SK-N-SH (cell line): ENCODE data around the gene RYR3. TPM values are rescaled to one million over a fixed set of nuclear protein-coding genes. Genes with fewer than 3 reads are reported as not detected.

ENCODE experiments used
- CTCF ChIA-PET: fragments of 300-600, 350-600 bp; formaldehyde crosslinking; extraction: SDS; loops from one replicate; lab custom pipeline; 2021; lab: Yijun Ruan, JAX
- POLR2A ChIA-PET: fragments of 350-600 bp; sonication (Branson Sonifier 250); formaldehyde crosslinking; extraction: SDS; loops from one replicate; lab custom pipeline; 2020; ENCODE audit warnings: antibody characterized with exemption, inconsistent platforms; lab: Yijun Ruan, JAX
- DNase-seq: peaks from one replicate; pipeline ENCODE4 v3.0.0; 2012
- H2AFZ ChIP-seq: fragments of 200-600 bp; sonication (generic); 2 replicates; pipeline ENCODE4 v1.8.1; 2016; ENCODE audit warnings: antibody characterized with exemption, mild to moderate bottlenecking, low read depth
- H3F3A ChIP-seq: fragments of 200-600 bp; sonication (generic); replicated peaks from 2 replicates; pipeline ENCODE3; 2016; ENCODE audit warnings: antibody characterized with exemption, mild to moderate bottlenecking; ENCODE audit not compliant: insufficient read depth
- H3K27ac ChIP-seq, 2 experiments: fragments of 200-500 bp in 1 of 2; fragments of 200-600 bp in 1 of 2; sonication (Bioruptor generic) in 1 of 2; sonication (generic), shearing (Covaris generic) in 1 of 2; 2 replicates each; pipeline versions ENCODE4 v1.5.1 to v1.6.1; 2014 to 2016; ENCODE audit warnings: low read depth in 2 of 2, inconsistent platforms in 1 of 2, low read length in 1 of 2, mild to moderate bottlenecking in 1 of 2, mixed read lengths in 1 of 2
- H3K27me3 ChIP-seq: fragments of 200-600 bp; sonication (generic), shearing (Covaris generic); 2 replicates; pipeline ENCODE4 v1.6.1; 2016; ENCODE audit warnings: mixed run types; ENCODE audit not compliant: insufficient read depth
- H3K36me3 ChIP-seq, 2 experiments: fragments of 200-500 bp in 1 of 2; fragments of 200-600 bp in 1 of 2; sonication (Bioruptor generic) in 1 of 2; sonication (generic) in 1 of 2; replicated peaks in 1 of 2; 2 replicates each; pipeline versions ENCODE3 to v1.5.1; 2014 to 2016; ENCODE audit warnings: low read length in 1 of 2, mild to moderate bottlenecking in 1 of 2; ENCODE audit not compliant: insufficient read depth in 2 of 2, control insufficient read depth in 1 of 2
- H3K4me1 ChIP-seq, 2 experiments: fragments of 200-500 bp in 1 of 2; fragments of 200-600 bp in 1 of 2; sonication (Bioruptor generic) in 1 of 2; sonication (generic), shearing (Covaris generic) in 1 of 2; 2 replicates each; pipeline versions ENCODE4 v1.5.1 to v1.6.1; 2014 to 2016; ENCODE audit warnings: low read depth in 1 of 2, low read length in 1 of 2, mixed run types in 1 of 2; ENCODE audit not compliant: insufficient read depth in 2 of 2, control insufficient read depth in 1 of 2
- H3K4me2 ChIP-seq: fragments of 200-600 bp; sonication (generic), shearing (Covaris generic); 2 replicates; pipeline ENCODE4 v1.6.1; 2017; ENCODE audit warnings: mixed run types
- H3K4me3 ChIP-seq, 2 experiments: fragments of 200-500 bp in 1 of 2; fragments of 200-600 bp in 1 of 2; sonication (Bioruptor generic) in 1 of 2; sonication (generic), shearing (Covaris generic) in 1 of 2; 2 replicates each; pipeline versions ENCODE4 v1.5.1 to v1.8.1; 2014 to 2016; ENCODE audit warnings: low read depth in 2 of 2, inconsistent platforms in 1 of 2, low read length in 1 of 2, mild to moderate bottlenecking in 1 of 2, mixed read lengths in 1 of 2, moderate library complexity in 1 of 2
- H3K79me2 ChIP-seq: fragments of 200-600 bp; sonication (generic); 2 replicates; pipeline ENCODE4 v1.8.1; 2017; ENCODE audit warnings: mild to moderate bottlenecking; ENCODE audit not compliant: insufficient read depth
- H3K9ac ChIP-seq: fragments of 200-600 bp; sonication (generic); 2 replicates; pipeline ENCODE4 v1.6.1; 2017; ENCODE audit warnings: mixed run types
- H3K9me2 ChIP-seq: fragments of 200-600 bp; sonication (generic); 2 replicates; pipeline ENCODE4 v1.6.1; 2017; ENCODE audit warnings: mixed run types
- H3K9me3 ChIP-seq: fragments of 200-600 bp; sonication (generic); 2 replicates; pipeline ENCODE4 v1.6.1; 2017; ENCODE audit warnings: mixed run types, mild to moderate bottlenecking, moderate library complexity
- H4K20me1 ChIP-seq: fragments of 200-600 bp; sonication (generic); 2 replicates; pipeline ENCODE4 v1.6.1; 2017; ENCODE audit warnings: mild to moderate bottlenecking, mixed run types; ENCODE audit not compliant: insufficient read depth
- CHD2 ChIP-seq: fragments of 150-350 bp; IDR thresholded peaks from 2 replicates; pipeline ENCODE4 v1.6.1; 2018; ENCODE audit warnings: low read length; ENCODE audit not compliant: partially characterized antibody
- EP300 ChIP-seq, 2 experiments: IDR thresholded peaks; 2 replicates each; pipeline versions ENCODE4 v1.4.0 to v1.6.1; 2012; ENCODE audit warnings: borderline replicate concordance in 1 of 2, low read depth in 1 of 2, low read length in 1 of 2
- FOSL2 ChIP-seq: IDR thresholded peaks from 2 replicates; pipeline ENCODE4 v1.4.0; 2012; ENCODE audit warnings: low read depth, mild to moderate bottlenecking, moderate library complexity, borderline replicate concordance
- FOXJ3 ChIP-seq: sonication (generic); formaldehyde crosslinking; IDR thresholded peaks from 2 replicates; pipeline ENCODE4 v1.5.1; 2020; ENCODE audit warnings: mild to moderate bottlenecking, missing genetic modification reagents
- GATA2 ChIP-seq: sonication (generic); formaldehyde crosslinking; IDR thresholded peaks from 2 replicates; pipeline ENCODE4 v1.5.0; 2020; ENCODE audit warnings: mild to moderate bottlenecking, missing genetic modification reagents
- MXI1 ChIP-seq: IDR thresholded peaks from 2 replicates; pipeline ENCODE4 v1.6.1; 2012; ENCODE audit warnings: mild to moderate bottlenecking, low read depth, low read length, improper control_type of control experiment
- POLR2AphosphoS5 ChIP-seq: IDR thresholded peaks from 2 replicates; pipeline ENCODE4 v1.6.1; 2012; ENCODE audit warnings: low read depth, low read length
- RCOR1 ChIP-seq: fragments of 150-350 bp; IDR thresholded peaks from 2 replicates; pipeline ENCODE4 v1.6.1; 2017; ENCODE audit warnings: antibody characterized with exemption, low read length
- RXRA ChIP-seq: IDR thresholded peaks from 2 replicates; pipeline ENCODE4 v1.4.0; 2012; ENCODE audit warnings: low read depth, mild to moderate bottlenecking, borderline replicate concordance
- SIN3A ChIP-seq: IDR thresholded peaks from 2 replicates; pipeline ENCODE4 v1.6.1; 2012; ENCODE audit warnings: low read depth, mild to moderate bottlenecking, low read length, moderate library complexity, borderline replicate concordance
- TAF1 ChIP-seq: IDR thresholded peaks from 2 replicates; pipeline ENCODE4 v1.6.1; 2012; ENCODE audit warnings: low read depth, mild to moderate bottlenecking, low read length, moderate library complexity, borderline replicate concordance
- YY1 ChIP-seq: IDR thresholded peaks from 2 replicates; pipeline ENCODE4 v1.4.0; 2012; ENCODE audit warnings: low read depth, mild to moderate bottlenecking
- WGBS: methylation state at CpG from one replicate; pipeline ENCODE4 v1.1.6; 2017; ENCODE audit warnings: low lambda C conversion rate; 5-methylcytosine and 5-hydroxymethylcytosine counted together
- polyA plus RNA-seq, 3 experiments: library from polyadenylated mRNA; depleted of rRNA; stranded (reverse); fragments of >200 nt; gene quantifications; 2 replicates each; pipeline ENCODE4 v1.2.3, GENCODE V29; 2012
- TF ChIP-seq, protein P1 (sequence below): fragments of 200-600 bp; sonication (generic); IDR thresholded peaks from 2 replicates; pipeline ENCODE4 v1.6.1; 2017; ENCODE audit warnings: antibody characterized with exemption, mild to moderate bottlenecking, moderate library complexity
- TF ChIP-seq, protein P2 (sequence below): fragments of 150-350 bp; IDR thresholded peaks from 2 replicates; pipeline ENCODE4 v1.6.1; 2016; ENCODE audit warnings: mild to moderate bottlenecking, low read depth, low read length
- TF ChIP-seq, protein P3 (sequence below): IDR thresholded peaks from 2 replicates; pipeline ENCODE4 v1.4.0; 2012; ENCODE audit warnings: low read depth, borderline replicate concordance
- TF ChIP-seq, protein P4 (sequence below): fragments of 150-350 bp; IDR thresholded peaks from 2 replicates; pipeline ENCODE4 v1.6.1; 2017; ENCODE audit warnings: antibody characterized with exemption, low read length, low read depth, borderline replicate concordance

The RYR3 gene
- polyA plus RNA-seq, 1 of the 3 experiments (the other 2 are of a cell fraction): 0.02 TPM

DNA sequence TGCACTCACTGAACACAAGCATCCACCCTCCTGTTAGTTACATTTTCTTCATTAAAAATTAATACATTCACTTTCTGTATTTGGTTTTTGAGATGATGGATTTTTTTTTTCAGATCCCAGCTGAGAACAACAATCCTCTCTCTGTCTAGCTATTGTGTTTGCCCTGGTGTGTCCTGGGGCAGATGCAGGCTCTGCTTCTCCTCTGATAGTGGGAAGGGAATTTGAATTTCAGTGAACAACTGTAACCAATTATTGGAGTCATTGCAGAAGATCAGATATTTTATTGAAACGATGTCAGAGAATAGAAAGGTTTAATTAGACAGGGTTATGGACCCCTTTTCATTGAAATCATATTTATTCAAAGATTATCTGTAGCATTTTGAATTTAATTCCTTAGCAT, 33.1 kb upstream of the RYR3 start:
- CTCF ChIA-PET: interaction anchor here (0.9 to 2.1 kb wide), 8 partner anchors 15 to 452 kb away, joined by 3 to 12 read pairs (median 4); no protein-coding TSS in a partner anchor
- POLR2A ChIA-PET: no interaction called here
- H3K4me3 ChIP-seq: no peak overlapping the region

More for the DNA sequence above, 33.1 kb upstream of the RYR3 start:
- Histone ChIP-seq H3F3A (peaks cover 10% of the 10 kb centered on the region), H3K36me3 (no peaks in the 10 kb centered on the region), H3K9me3 (no peaks in the 10 kb centered on the region), H3K9me2 (no peaks in the 10 kb centered on the region)
- peak; percentile 63 for DNase-seq
- WGBS: 13% methylated on average over 1 of the region's 1 CpG
- TF ChIP-seq, protein P1, sequence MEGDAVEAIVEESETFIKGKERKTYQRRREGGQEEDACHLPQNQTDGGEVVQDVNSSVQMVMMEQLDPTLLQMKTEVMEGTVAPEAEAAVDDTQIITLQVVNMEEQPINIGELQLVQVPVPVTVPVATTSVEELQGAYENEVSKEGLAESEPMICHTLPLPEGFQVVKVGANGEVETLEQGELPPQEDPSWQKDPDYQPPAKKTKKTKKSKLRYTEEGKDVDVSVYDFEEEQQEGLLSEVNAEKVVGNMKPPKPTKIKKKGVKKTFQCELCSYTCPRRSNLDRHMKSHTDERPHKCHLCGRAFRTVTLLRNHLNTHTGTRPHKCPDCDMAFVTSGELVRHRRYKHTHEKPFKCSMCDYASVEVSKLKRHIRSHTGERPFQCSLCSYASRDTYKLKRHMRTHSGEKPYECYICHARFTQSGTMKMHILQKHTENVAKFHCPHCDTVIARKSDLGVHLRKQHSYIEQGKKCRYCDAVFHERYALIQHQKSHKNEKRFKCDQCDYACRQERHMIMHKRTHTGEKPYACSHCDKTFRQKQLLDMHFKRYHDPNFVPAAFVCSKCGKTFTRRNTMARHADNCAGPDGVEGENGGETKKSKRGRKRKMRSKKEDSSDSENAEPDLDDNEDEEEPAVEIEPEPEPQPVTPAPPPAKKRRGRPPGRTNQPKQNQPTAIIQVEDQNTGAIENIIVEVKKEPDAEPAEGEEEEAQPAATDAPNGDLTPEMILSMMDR: no peak
- TF ChIP-seq RXRA (no peak), SIN3A (no peak), FOSL2 (no peak), POLR2AphosphoS5 (no peak), RCOR1 (peak; percentile 74), YY1 (no peak), MXI1 (no peak), TAF1 (no peak), EP300 (IDR thresholded peaks at IDR 0.05; ENCODE audit: borderline replicate concordance in 1 of 2, low read depth in 1 of 2, low read length in 1 of 2) (peak in 1 of 2 experiments; percentile 18; a peak in 1 of 4 replicates), CHD2 (peak; percentile 18), GATA2 (peak; percentile 47), FOXJ3 (CRISPR knock-in tag) (no peak)
- TF ChIP-seq, protein P2, sequence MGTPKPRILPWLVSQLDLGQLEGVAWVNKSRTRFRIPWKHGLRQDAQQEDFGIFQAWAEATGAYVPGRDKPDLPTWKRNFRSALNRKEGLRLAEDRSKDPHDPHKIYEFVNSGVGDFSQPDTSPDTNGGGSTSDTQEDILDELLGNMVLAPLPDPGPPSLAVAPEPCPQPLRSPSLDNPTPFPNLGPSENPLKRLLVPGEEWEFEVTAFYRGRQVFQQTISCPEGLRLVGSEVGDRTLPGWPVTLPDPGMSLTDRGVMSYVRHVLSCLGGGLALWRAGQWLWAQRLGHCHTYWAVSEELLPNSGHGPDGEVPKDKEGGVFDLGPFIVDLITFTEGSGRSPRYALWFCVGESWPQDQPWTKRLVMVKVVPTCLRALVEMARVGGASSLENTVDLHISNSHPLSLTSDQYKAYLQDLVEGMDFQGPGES: no peak
- TF ChIP-seq, protein P3, sequence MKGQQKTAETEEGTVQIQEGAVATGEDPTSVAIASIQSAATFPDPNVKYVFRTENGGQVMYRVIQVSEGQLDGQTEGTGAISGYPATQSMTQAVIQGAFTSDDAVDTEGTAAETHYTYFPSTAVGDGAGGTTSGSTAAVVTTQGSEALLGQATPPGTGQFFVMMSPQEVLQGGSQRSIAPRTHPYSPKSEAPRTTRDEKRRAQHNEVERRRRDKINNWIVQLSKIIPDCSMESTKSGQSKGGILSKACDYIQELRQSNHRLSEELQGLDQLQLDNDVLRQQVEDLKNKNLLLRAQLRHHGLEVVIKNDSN: no peak
- TF ChIP-seq, protein P4, sequence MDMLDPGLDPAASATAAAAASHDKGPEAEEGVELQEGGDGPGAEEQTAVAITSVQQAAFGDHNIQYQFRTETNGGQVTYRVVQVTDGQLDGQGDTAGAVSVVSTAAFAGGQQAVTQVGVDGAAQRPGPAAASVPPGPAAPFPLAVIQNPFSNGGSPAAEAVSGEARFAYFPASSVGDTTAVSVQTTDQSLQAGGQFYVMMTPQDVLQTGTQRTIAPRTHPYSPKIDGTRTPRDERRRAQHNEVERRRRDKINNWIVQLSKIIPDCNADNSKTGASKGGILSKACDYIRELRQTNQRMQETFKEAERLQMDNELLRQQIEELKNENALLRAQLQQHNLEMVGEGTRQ: no peak
- TF ChIP-seq, all 33 proteins: peak for 4
- Histone ChIP-seq H3K27ac (peak overlapping the region in 1 of 2 experiments; percentile 94; a peak in 1 of 4 replicates), H3K9ac (no peak overlapping the region), H2AFZ (no peak overlapping the region), H3K79me2 (no peaks in the 10 kb centered on the region), H3K4me1 (peaks cover 6 to 11% of the 10 kb centered on the region in 2 experiments; a peak in 3 of 4 replicates), H4K20me1 (no peaks in the 10 kb centered on the region), H3K4me2 (no peak overlapping the region), H3K27me3 (no peaks in the 10 kb centered on the region)
